Activated gamma-delta T cell treated with anti-CD3 and anti-CD28 coated beads, Interleukin-2, amount 50 U/mL, for 16 hours (primary cell): ENCODE results near the gene TP53I13.

Experiments used
- DNase-seq: peaks from one replicate; pipeline ENCODE4 v3.0.0-alpha.2; 2020; ENCODE audit warnings: low read depth

The TP53I13 gene

GRCh38 chr17:29581583-29582253, 13.2 kb downstream of the TP53I13 start:
- DNase-seq: no peak

GRCh38 chr17:29582254-29582765, 13.8 kb downstream of the TP53I13 start:
- DNase-seq: no peak

GRCh38 chr17:29582772-29583171, 14.3 kb downstream of the TP53I13 start:
- DNase-seq: no peak

- no peak for DNase-seq
Measured at GRCh38 chr17:29583324-29584248, 15.1 kb downstream of the TP53I13 start.

GRCh38 chr17:29584452-29585079, 16.1 kb downstream of the TP53I13 start:
- DNase-seq: no peak

- DNase-seq: no peak
Measured at GRCh38 chr17:29585080-29585751, 16.7 kb downstream of the TP53I13 start.

- DNase-seq: no peak
Measured at GRCh38 chr17:29586676-29587469, 18.4 kb downstream of the TP53I13 start.

- DNase-seq: no peak
Measured at GRCh38 chr17:29587591-29587990, 19.1 kb downstream of the TP53I13 start.

- DNase-seq: no peak
Measured at GRCh38 chr17:29588017-29588561, 19.6 kb downstream of the TP53I13 start.

GRCh38 chr17:29588562-29589411, 20.3 kb downstream of the TP53I13 start:
- peak; percentile 50 for DNase-seq

GRCh38 chr17:29589524-29590410, 21.3 kb downstream of the TP53I13 start, which contains the start of gene GIT1:
TSS of gene GIT1 (minus strand) at chr17:29589648. CDS start at chr17:29589378, 270 bp downstream.
- peak; percentile 73 for DNase-seq

- DNase-seq: no peak
Measured at GRCh38 chr17:29590411-29591145, 22.1 kb downstream of the TP53I13 start.

- no peak for DNase-seq
Measured at GRCh38 chr17:29591146-29591736, 22.7 kb downstream of the TP53I13 start.

- peak; percentile 69 for DNase-seq
Measured at GRCh38 chr17:29591737-29592608, 23.5 kb downstream of the TP53I13 start.

- no peak for DNase-seq
Measured at GRCh38 chr17:29592850-29593551, 24.5 kb downstream of the TP53I13 start, which contains the start of gene ANKRD13B. TSS of gene ANKRD13B (plus strand) at chr17:29593132. CDS start at chr17:29593622, 490 bp downstream.
